Mesendoderm (in vitro differentiated cells): ENCODE measurements around the gene FDPS.

Source experiments
- DNase-seq: peaks from one replicate; pipeline ENCODE4 v3.0.0; 2013
- H2AK5ac ChIP-seq: 2 replicates; pipeline ENCODE4 v1.6.1; 2013; ENCODE audit warnings: low read length, inconsistent platforms
- H2BK120ac ChIP-seq: 2 replicates; pipeline ENCODE4 v1.6.1; 2013; ENCODE audit warnings: low read depth, mild to moderate bottlenecking, low read length, moderate library complexity, mixed read lengths
- H2BK15ac ChIP-seq: replicated peaks from 2 replicates; pipeline ENCODE4 v1.6.1; 2013; ENCODE audit warnings: low read depth, mild to moderate bottlenecking, moderate library complexity
- H2BK5ac ChIP-seq: 2 replicates; pipeline ENCODE4 v1.6.1; 2013; ENCODE audit warnings: low read length, inconsistent platforms
- H3K18ac ChIP-seq: 2 replicates; pipeline ENCODE4 v1.6.1; 2013; ENCODE audit warnings: mild to moderate bottlenecking, low read length, mixed read lengths
- H3K23ac ChIP-seq: one replicate; pipeline ENCODE4 v1.6.1; 2013; ENCODE audit warnings: low read length
- H3K27ac ChIP-seq: 2 replicates; pipeline ENCODE4 v1.5.1; 2013; ENCODE audit warnings: low read depth, mild to moderate bottlenecking, inconsistent platforms, low read length, moderate library complexity
- H3K27me3 ChIP-seq: 2 replicates; pipeline ENCODE4 v1.6.1; 2013; ENCODE audit warnings: low read length, control low read depth, mild to moderate bottlenecking, inconsistent platforms; ENCODE audit not compliant: insufficient read depth, poor library complexity
- H3K36me3 ChIP-seq: 2 replicates; pipeline ENCODE4 v1.6.1; 2013; ENCODE audit warnings: low read length, inconsistent platforms; ENCODE audit not compliant: control insufficient read depth, insufficient read depth
- H3K4ac ChIP-seq: one replicate; pipeline ENCODE4 v1.6.1; 2013; ENCODE audit warnings: low read depth, mild to moderate bottlenecking, low read length, moderate library complexity
- H3K4me1 ChIP-seq: 2 replicates; pipeline ENCODE4 v1.6.1; 2013; ENCODE audit warnings: low read depth, low read length, inconsistent platforms; ENCODE audit not compliant: control insufficient read depth
- H3K4me2 ChIP-seq: 2 replicates; pipeline ENCODE4 v1.6.1; 2013; ENCODE audit warnings: low read length
- H3K4me3 ChIP-seq: 2 replicates; pipeline ENCODE4 v1.5.1; 2013; ENCODE audit warnings: mild to moderate bottlenecking, low read length
- H3K56ac ChIP-seq: one replicate; pipeline ENCODE4 v1.6.1; 2013; ENCODE audit warnings: low read length
- H3K79me1 ChIP-seq: 2 replicates; pipeline ENCODE4 v1.6.1; 2013; ENCODE audit warnings: low read length, inconsistent platforms
- H3K79me2 ChIP-seq: 2 replicates; pipeline ENCODE4 v1.6.1; 2013; ENCODE audit warnings: mild to moderate bottlenecking, low read length; ENCODE audit not compliant: control insufficient read depth, insufficient read depth
- H3K9ac ChIP-seq: 2 replicates; pipeline ENCODE4 v1.6.1; 2013; ENCODE audit warnings: low read length, inconsistent platforms
- H4K5ac ChIP-seq: one replicate; pipeline ENCODE4 v1.6.1; 2013; ENCODE audit warnings: low read length
- H4K8ac ChIP-seq: one replicate; pipeline ENCODE4 v1.6.1; 2013; ENCODE audit warnings: low read depth, mild to moderate bottlenecking, control low read depth, low read length, moderate library complexity
- WGBS: extraction: QIAGEN DNeasy Blood & Tissue Kit; methylation state at CpG from one replicate; pipeline ENCODE4 v1.1.7; 2013; ENCODE audit warnings: low lambda C conversion rate, missing lambda C conversion rate; ENCODE audit not compliant: insufficient coverage; ENCODE audit errors: extremely low coverage; 5-methylcytosine and 5-hydroxymethylcytosine counted together

The FDPS gene

GRCh38 chr1:155321639-155322503 lies 13.2 kb downstream of the FDPS start:
- Histone ChIP-seq H3K23ac (no peak overlapping the region), H2AK5ac (no peak overlapping the region), H2BK5ac (no peak overlapping the region), H4K8ac (no peak overlapping the region), H3K79me1 (peaks cover 3% of the 10 kb centered on the region), H3K27me3 (no peaks in the 10 kb centered on the region), H3K4me1 (peaks cover 6% of the 10 kb centered on the region), H3K4ac (no peak overlapping the region), H3K18ac (no peak overlapping the region), H3K4me2 (peak overlapping the region; percentile 72), H3K79me2 (no peaks in the 10 kb centered on the region), H2BK15ac (no peak overlapping the region), H3K9ac (peak overlapping the region; percentile 32), H3K36me3 (peaks cover 7% of the 10 kb centered on the region), H2BK120ac (no peak overlapping the region), H3K27ac (no peak overlapping the region), H3K4me3 (no peak overlapping the region), H3K56ac (peak overlapping the region; percentile 78), H4K5ac (no peak overlapping the region)
- no peak for DNase-seq
- WGBS: no CpG with 5 or more reads among the region's 27 CpGs

- H3K36me3 ChIP-seq: peaks cover 6% of the 10 kb centered on the region
- H3K27me3 ChIP-seq: no peaks in the 10 kb centered on the region
- no peak overlapping the region for H4K8ac ChIP-seq
- H3K56ac ChIP-seq: peak overlapping the region; percentile 82
- peak overlapping the region; percentile 41 for H3K18ac ChIP-seq
- H3K23ac ChIP-seq: no peak overlapping the region
- peaks cover 2% of the 10 kb centered on the region for H3K79me1 ChIP-seq
- H3K4me1 ChIP-seq: peaks cover 6% of the 10 kb centered on the region
- H3K27ac ChIP-seq: no peak overlapping the region
- H4K5ac ChIP-seq: no peak overlapping the region
- no peaks in the 10 kb centered on the region for H3K79me2 ChIP-seq
- WGBS: no CpG with 5 or more reads among the region's 28 CpGs
- no peak overlapping the region for H2BK5ac ChIP-seq
- H2AK5ac ChIP-seq: no peak overlapping the region
- H3K4ac ChIP-seq: peak overlapping the region; percentile 8
- H3K4me2 ChIP-seq: peak overlapping the region; percentile 72
- H2BK15ac ChIP-seq: no peak overlapping the region
- H3K4me3 ChIP-seq: peak overlapping the region; percentile 23
- peak overlapping the region; percentile 74 for H3K9ac ChIP-seq
- DNase-seq: no peak
- H2BK120ac ChIP-seq: no peak overlapping the region
Measured at GRCh38 chr1:155322571-155322952, 13.9 kb downstream of the FDPS start.

- Histone ChIP-seq H3K9ac (peak overlapping the region; percentile 98), H3K23ac (no peak overlapping the region), H4K5ac (no peak overlapping the region), H2BK120ac (no peak overlapping the region), H2BK5ac (no peak overlapping the region), H3K4me3 (peak overlapping the region; percentile 51), H3K18ac (peak overlapping the region; percentile 69), H3K79me2 (no peaks in the 10 kb centered on the region), H3K36me3 (peaks cover 4% of the 10 kb centered on the region), H3K4me1 (peaks cover 6% of the 10 kb centered on the region), H3K27me3 (no peaks in the 10 kb centered on the region), H3K79me1 (peaks cover 4% of the 10 kb centered on the region), H4K8ac (no peak overlapping the region), H3K4me2 (peak overlapping the region; percentile 65), H3K4ac (peak overlapping the region; percentile 43), H3K56ac (peak overlapping the region; percentile 95), H2AK5ac (no peak overlapping the region), H3K27ac (peak overlapping the region; percentile 83), H2BK15ac (no peak overlapping the region)
- DNase-seq: peak; percentile 96
- WGBS: no CpG with 5 or more reads among the region's 58 CpGs
Measured at GRCh38 chr1:155322953-155323728, 14.5 kb downstream of the FDPS start.

GRCh38 chr1:155323729-155324036 lies 15.0 kb downstream of the FDPS start:
- H3K27me3 ChIP-seq: no peaks in the 10 kb centered on the region
- peak overlapping the region; percentile 98 for H3K4me2 ChIP-seq
- no peak overlapping the region for H4K5ac ChIP-seq
- H3K79me2 ChIP-seq: no peaks in the 10 kb centered on the region
- peak overlapping the region; percentile 79 for H3K4me3 ChIP-seq
- H3K23ac ChIP-seq: peak overlapping the region; percentile 84
- H3K36me3 ChIP-seq: peaks cover 2% of the 10 kb centered on the region
- H2BK5ac ChIP-seq: peak overlapping the region; percentile 95
- peak overlapping the region; percentile 66 for H3K4ac ChIP-seq
- peak overlapping the region; percentile 95 for H3K56ac ChIP-seq
- peak overlapping the region; percentile 93 for H3K27ac ChIP-seq
- H3K79me1 ChIP-seq: peaks cover 4% of the 10 kb centered on the region
- no CpG with 5 or more reads among the region's 29 CpGs for WGBS
- H3K9ac ChIP-seq: peak overlapping the region; percentile 98
- no peak overlapping the region for H2BK120ac ChIP-seq
- peaks cover 6% of the 10 kb centered on the region for H3K4me1 ChIP-seq
- peak; percentile 92 for DNase-seq
- H2BK15ac ChIP-seq: no peak overlapping the region
- peak overlapping the region; percentile 93 for H3K18ac ChIP-seq
- peak overlapping the region; percentile 3 for H4K8ac ChIP-seq
- H2AK5ac ChIP-seq: no peak overlapping the region

- Histone ChIP-seq H2AK5ac (no peak overlapping the region), H3K27ac (peak overlapping the region; percentile 93), H3K56ac (peak overlapping the region; percentile 95), H3K4me1 (peaks cover 6% of the 10 kb centered on the region), H2BK15ac (no peak overlapping the region), H2BK5ac (peak overlapping the region; percentile 95), H3K4me3 (peak overlapping the region; percentile 92), H2BK120ac (no peak overlapping the region), H3K79me2 (no peaks in the 10 kb centered on the region), H3K4ac (peak overlapping the region; percentile 66), H3K9ac (peak overlapping the region; percentile 98), H4K8ac (peak overlapping the region; percentile 3), H4K5ac (no peak overlapping the region), H3K36me3 (peaks cover 2% of the 10 kb centered on the region), H3K27me3 (no peaks in the 10 kb centered on the region), H3K4me2 (peak overlapping the region; percentile 98), H3K18ac (peak overlapping the region; percentile 93), H3K23ac (peak overlapping the region; percentile 84), H3K79me1 (peaks cover 4% of the 10 kb centered on the region)
- DNase-seq: peak; percentile 97
- WGBS: no CpG with 5 or more reads among the region's 44 CpGs
Measured at GRCh38 chr1:155324037-155324716, 15.5 kb downstream of the FDPS start.
